Nephron (organoid): ENCODE data around the gene IQCF6.
"Not testable (repeated sequence)": the region's sequence is repeated elsewhere in the genome, so short reads cannot be mapped to it uniquely, and the experiment has no call there.

ENCODE experiments used
- H3K27ac Mint-ChIP-seq, 3 experiments: 2 replicates each; pipeline ENCODE4 v1.8.0; 2020; ENCODE audit warnings: mixed read lengths in 3 of 3, mild to moderate bottlenecking in 2 of 3, moderate library complexity in 1 of 3
- H3K27me3 Mint-ChIP-seq: 2 replicates; pipeline ENCODE4 v1.8.0; 2021; ENCODE audit warnings: low read depth, mild to moderate bottlenecking, moderate library complexity, mixed read lengths
- H3K36me3 Mint-ChIP-seq: 2 replicates; pipeline ENCODE4 v1.8.0; 2020; ENCODE audit warnings: low read depth, mixed read lengths
- H3K4me1 Mint-ChIP-seq: 2 replicates; pipeline ENCODE4 v1.8.0; 2020; ENCODE audit warnings: mixed read lengths
- H3K4me3 Mint-ChIP-seq, 3 experiments: 2 replicates each; pipeline ENCODE4 v1.8.0; 2020; ENCODE audit warnings: mild to moderate bottlenecking in 3 of 3, mixed read lengths in 3 of 3, moderate library complexity in 2 of 3
- H3K9me3 Mint-ChIP-seq: 2 replicates; pipeline ENCODE4 v1.8.0; 2020; ENCODE audit warnings: mixed read lengths
- CTCF ChIP-seq, 3 experiments: fragments of 200-600 bp; sonication (generic); IDR thresholded peaks; one replicate each; pipeline ENCODE4 v1.5.0; 2021; ENCODE audit warnings: antibody characterized with exemption in 3 of 3; ENCODE audit not compliant: unreplicated experiment in 3 of 3

IQCF6 gene

DNA sequence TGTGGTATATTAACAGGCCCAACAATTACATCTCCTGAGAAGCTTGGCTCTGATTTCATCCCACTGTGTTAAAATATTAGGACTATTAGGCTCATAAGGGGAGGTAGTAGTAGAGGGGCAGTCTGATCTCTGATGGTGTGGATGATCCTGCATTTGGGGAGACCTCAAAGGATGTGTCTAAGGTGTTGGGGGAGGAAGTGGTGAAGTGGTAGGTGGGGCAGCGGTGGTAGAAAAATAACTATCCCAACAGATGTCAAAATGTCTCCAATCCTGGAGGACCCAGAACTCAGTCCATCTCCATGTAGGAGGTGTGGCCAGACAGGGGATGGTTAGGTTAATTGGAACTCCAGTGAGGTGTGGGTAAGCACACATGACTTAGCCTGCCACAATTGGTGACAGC is 10.4 kb upstream of the IQCF6 start:
- Mint-ChIP-seq H3K9me3 (no peaks in the 10 kb centered on the region), H3K27me3 (peaks cover 11% of the 10 kb centered on the region), H3K27ac (no peak overlapping the region), H3K36me3 (no peaks in the 10 kb centered on the region), H3K4me3 (no peak overlapping the region), H3K4me1 (no peaks in the 10 kb centered on the region)
- no peak for TF ChIP-seq CTCF (IDR thresholded peaks at IDR 0.05; ENCODE audit: unreplicated experiment in 3 of 3)

DNA sequence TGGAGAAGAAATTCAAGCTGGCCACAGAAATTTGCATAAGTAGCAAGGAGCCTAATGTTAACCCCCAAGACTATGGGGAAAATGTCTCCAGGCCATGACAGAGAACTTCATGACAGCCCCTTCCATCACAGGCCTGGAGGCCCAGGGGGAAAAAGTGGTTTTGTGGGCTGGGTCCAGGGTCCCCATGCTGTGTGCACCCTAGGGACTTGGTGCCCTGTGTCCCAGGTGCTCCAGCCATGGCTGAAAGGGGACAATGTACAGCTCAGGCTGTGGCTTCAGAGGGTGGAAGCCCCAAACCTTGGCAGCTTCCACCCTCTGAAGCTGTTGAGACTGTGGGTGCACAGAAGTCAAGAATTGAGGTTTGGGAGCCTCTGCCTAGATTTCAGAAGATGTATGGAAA is 8.5 kb upstream of the IQCF6 start:
- not testable (repeated sequence) for H3K27ac Mint-ChIP-seq, H3K4me3 Mint-ChIP-seq, H3K4me1 Mint-ChIP-seq, H3K9me3 Mint-ChIP-seq, H3K36me3 Mint-ChIP-seq
- peaks cover 19% of the 10 kb centered on the region for H3K27me3 Mint-ChIP-seq

DNA sequence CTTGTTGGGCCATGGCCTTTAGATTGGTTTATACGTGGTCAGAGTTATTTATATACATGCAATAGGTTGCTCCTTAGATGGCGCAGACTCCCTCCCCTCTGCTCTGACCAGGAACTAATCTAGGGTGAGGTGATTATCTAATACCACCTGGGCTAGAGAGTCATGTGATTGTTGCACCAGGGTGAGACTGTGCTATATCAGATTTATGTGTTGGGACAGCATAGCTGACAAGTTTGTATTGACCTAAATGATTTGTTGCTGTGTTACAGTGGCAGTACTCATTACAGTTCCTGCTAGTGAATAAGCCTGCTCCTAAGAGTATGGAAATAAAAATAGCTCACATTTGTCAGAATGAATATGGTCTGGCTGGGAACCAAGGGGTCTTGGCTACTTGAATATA is 7.2 kb upstream of the IQCF6 start:
- H3K4me1 Mint-ChIP-seq, result no peaks in the 10 kb centered on the region
- H3K4me3 Mint-ChIP-seq, result no peak overlapping the region
- H3K27ac Mint-ChIP-seq, result no peak overlapping the region
- H3K9me3 Mint-ChIP-seq, result no peaks in the 10 kb centered on the region
- no peaks in the 10 kb centered on the region for H3K36me3 Mint-ChIP-seq
- TF ChIP-seq CTCF (IDR thresholded peaks at IDR 0.05; ENCODE audit: unreplicated experiment in 3 of 3), result no peak
- peaks cover 19% of the 10 kb centered on the region for H3K27me3 Mint-ChIP-seq

DNA sequence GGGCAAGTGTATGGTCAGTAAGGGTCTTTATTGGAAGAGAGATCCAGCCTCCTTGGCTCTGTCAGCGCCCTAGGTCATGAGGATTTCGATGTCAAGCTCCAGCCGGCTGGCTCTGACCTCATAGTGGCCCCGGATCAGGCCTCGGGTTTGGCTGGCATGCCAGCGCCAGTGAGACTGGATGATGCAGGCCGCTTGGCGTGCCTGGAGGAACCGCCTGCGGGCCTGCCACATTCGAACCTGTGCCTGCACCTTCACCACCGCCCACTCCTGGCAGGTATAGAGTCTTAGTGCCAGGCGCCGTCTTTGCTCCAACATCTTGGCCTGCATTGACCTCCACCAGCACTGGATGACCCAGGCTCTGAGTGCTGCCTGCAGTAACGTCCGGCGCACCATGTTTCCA is 483 bp downstream of the IQCF6 start:
- Mint-ChIP-seq H3K4me1 (no peaks in the 10 kb centered on the region), H3K27me3 (peaks cover 27% of the 10 kb centered on the region), H3K27ac (no peak overlapping the region), H3K9me3 (no peaks in the 10 kb centered on the region), H3K36me3 (no peaks in the 10 kb centered on the region), H3K4me3 (no peak overlapping the region)
- no peak for TF ChIP-seq CTCF (IDR thresholded peaks at IDR 0.05; ENCODE audit: unreplicated experiment in 3 of 3)

DNA sequence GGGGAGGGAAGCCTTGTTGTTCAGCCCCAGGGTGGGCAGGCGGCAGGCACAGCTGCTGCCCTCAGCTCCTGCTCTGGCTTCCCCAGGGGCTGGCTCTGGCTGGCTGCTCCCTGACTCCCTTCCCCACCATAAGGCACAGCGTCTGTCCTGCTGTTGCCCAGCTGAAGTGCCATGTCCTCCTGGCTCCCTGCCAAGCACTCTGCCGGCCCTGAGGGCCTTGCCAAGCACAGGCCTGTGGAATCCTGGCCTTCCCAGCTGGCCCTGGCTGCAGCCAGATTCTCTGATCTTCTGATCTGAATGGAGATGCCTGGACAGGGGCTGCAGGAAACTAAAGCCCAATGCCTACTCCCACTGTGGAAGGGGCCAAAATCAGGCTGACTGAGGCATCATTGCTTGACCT is 1.1 kb downstream of the IQCF6 start:
- Mint-ChIP-seq H3K27me3 (peaks cover 25% of the 10 kb centered on the region), H3K9me3 (peaks cover 3% of the 10 kb centered on the region)

GRCh38 chr3:51773529-51774056 is 5.4 kb downstream of the IQCF6 start:
- Mint-ChIP-seq H3K4me1 (no peaks in the 10 kb centered on the region), H3K9me3 (peaks cover 6% of the 10 kb centered on the region), H3K27me3 (peaks cover 19% of the 10 kb centered on the region), H3K27ac (no peak overlapping the region), H3K4me3 (no peak overlapping the region), H3K36me3 (no peaks in the 10 kb centered on the region)
- TF ChIP-seq CTCF (IDR thresholded peaks at IDR 0.05; ENCODE audit: unreplicated experiment in 3 of 3), result no peak

More for the DNA sequence above, 1.1 kb downstream of the IQCF6 start:
- no peaks in the 10 kb centered on the region for H3K4me1 Mint-ChIP-seq
- no peak overlapping the region for H3K27ac Mint-ChIP-seq
- H3K4me3 Mint-ChIP-seq, result no peak overlapping the region
- no peaks in the 10 kb centered on the region for H3K36me3 Mint-ChIP-seq
- no peak for TF ChIP-seq CTCF (IDR thresholded peaks at IDR 0.05; ENCODE audit: unreplicated experiment in 3 of 3)
